Measurements from ENCODE around the gene PSMB10. TPM values are rescaled to one million over a fixed set of nuclear protein-coding genes. Genes with fewer than 3 reads are reported as not detected.

The PSMB10 gene
- total RNA-seq, 1 donor from 2014 or later = 59.0 TPM

GRCh38 chr16:67923414-67924116 is 13.1 kb downstream of the PSMB10 start:
- Mint-ChIP-seq H3K9me3 (ENCODE audit: unreplicated experiment) (no peaks in the 10 kb centered on the region), H3K4me1 (ENCODE audit: unreplicated experiment) (peaks cover 11% of the 10 kb centered on the region), H3K4me3 (ENCODE audit: unreplicated experiment) (no peak overlapping the region), H3K27ac (ENCODE audit: unreplicated experiment) (no peak overlapping the region), H3K27me3 (ENCODE audit: unreplicated experiment) (no peaks in the 10 kb centered on the region), H3K36me3 (ENCODE audit: unreplicated experiment) (peaks cover 2% of the 10 kb centered on the region)
- DNase-seq (ENCODE audit: extremely low spot score, unreplicated experiment) = no peak
- no peak for TF ChIP-seq CTCF (IDR thresholded peaks at IDR 0.05)

DNA sequence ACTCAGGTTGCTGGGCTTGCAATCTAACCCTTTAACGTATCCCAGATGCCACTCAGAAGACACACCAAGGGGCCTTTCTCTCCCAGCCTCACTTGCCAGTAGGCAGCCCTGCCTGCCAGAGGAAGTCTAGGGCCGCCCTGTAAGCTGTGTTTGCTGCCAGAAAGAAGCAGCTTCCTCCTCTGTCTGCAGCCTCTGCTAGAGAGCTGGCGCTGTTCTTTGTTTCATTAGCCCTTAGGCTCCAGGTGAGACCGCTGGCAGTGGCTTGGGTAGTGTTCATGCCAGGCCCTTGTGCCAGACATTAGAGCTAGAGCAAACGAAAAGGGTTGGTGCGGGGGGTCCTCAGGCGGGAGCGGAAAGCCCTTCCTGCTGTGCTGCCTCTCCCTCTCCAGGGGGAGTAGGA is 13.9 kb downstream of the PSMB10 start:
- no peak overlapping the region for H3K4me3 Mint-ChIP-seq (ENCODE audit: unreplicated experiment)
- H3K4me1 Mint-ChIP-seq (ENCODE audit: unreplicated experiment) = peaks cover 13% of the 10 kb centered on the region
- H3K27ac Mint-ChIP-seq (ENCODE audit: unreplicated experiment) = peak overlapping the region; percentile 18
- H3K36me3 Mint-ChIP-seq (ENCODE audit: unreplicated experiment) = no peaks in the 10 kb centered on the region
- TF ChIP-seq CTCF (IDR thresholded peaks at IDR 0.05) = no peak
- H3K9me3 Mint-ChIP-seq (ENCODE audit: unreplicated experiment) = no peaks in the 10 kb centered on the region
- DNase-seq (ENCODE audit: extremely low spot score, unreplicated experiment) = no peak
- no peaks in the 10 kb centered on the region for H3K27me3 Mint-ChIP-seq (ENCODE audit: unreplicated experiment)

DNA sequence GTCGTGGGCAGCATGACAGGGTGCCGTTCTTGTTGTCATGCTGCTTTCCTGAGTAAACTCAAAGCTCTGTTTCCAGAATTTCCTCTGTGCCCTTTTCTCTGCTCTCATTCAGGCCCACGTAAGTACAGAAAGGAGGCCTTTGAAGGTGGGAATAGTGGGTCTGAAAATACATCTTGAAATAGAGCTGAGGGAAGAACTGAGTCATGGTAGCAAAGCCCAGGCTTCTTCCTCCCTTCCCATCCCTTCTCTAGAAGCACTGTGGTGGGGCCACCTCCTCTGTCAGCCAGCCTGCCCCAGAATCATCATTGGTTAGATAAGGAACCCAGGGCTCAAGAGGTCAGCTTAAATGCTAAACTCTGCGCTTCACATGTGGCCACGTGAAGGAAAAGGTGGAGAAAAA is 14.4 kb downstream of the PSMB10 start:
- TF ChIP-seq CTCF (IDR thresholded peaks at IDR 0.05) = no peak
- H3K4me3 Mint-ChIP-seq (ENCODE audit: unreplicated experiment) = no peak overlapping the region
- no peak overlapping the region for H3K27ac Mint-ChIP-seq (ENCODE audit: unreplicated experiment)
- no peaks in the 10 kb centered on the region for H3K27me3 Mint-ChIP-seq (ENCODE audit: unreplicated experiment)
- H3K9me3 Mint-ChIP-seq (ENCODE audit: unreplicated experiment) = no peaks in the 10 kb centered on the region
- H3K4me1 Mint-ChIP-seq (ENCODE audit: unreplicated experiment) = peaks cover 19% of the 10 kb centered on the region
- no peak for DNase-seq (ENCODE audit: extremely low spot score, unreplicated experiment)
- no peaks in the 10 kb centered on the region for H3K36me3 Mint-ChIP-seq (ENCODE audit: unreplicated experiment)

DNA sequence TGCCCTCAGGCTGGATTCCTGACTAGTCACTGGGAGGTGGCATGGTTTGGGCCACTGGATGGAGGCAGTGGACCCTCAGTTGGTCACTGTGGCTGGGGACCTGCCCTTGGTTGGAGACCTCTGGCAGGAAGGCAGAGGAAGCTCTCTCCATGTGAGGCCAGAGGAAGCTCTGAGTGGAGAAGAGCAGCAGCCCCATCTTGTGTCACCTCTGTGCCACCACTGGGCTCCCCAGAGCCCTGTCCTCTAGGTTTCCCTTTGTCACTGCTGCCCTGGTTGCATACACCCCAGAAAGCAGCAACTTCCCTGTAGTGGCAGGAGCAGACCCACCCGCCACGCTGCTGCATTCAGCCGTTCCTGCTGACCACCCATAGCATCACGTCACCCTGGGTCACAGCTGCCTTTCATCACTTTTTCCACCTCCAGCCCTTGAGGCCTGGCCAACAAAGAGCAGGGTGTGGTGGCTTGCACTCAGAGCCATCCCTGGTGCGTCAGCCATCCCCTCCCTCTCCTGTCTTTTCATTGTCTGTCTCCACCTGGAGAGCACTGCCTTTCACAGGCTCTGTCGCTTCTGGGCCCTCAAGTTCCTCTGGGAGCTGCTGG is 16.9 kb downstream of the PSMB10 start:
- H3K4me1 Mint-ChIP-seq (ENCODE audit: unreplicated experiment) = peaks cover 21% of the 10 kb centered on the region
- TF ChIP-seq CTCF (IDR thresholded peaks at IDR 0.05) = no peak
- no peak overlapping the region for H3K27ac Mint-ChIP-seq (ENCODE audit: unreplicated experiment)
- H3K9me3 Mint-ChIP-seq (ENCODE audit: unreplicated experiment) = no peaks in the 10 kb centered on the region
- H3K27me3 Mint-ChIP-seq (ENCODE audit: unreplicated experiment) = no peaks in the 10 kb centered on the region
- no peak overlapping the region for H3K4me3 Mint-ChIP-seq (ENCODE audit: unreplicated experiment)
- peaks cover under 1% of the 10 kb centered on the region for H3K36me3 Mint-ChIP-seq (ENCODE audit: unreplicated experiment)
- no peak for DNase-seq (ENCODE audit: extremely low spot score, unreplicated experiment)

GRCh38 chr16:67917852-67918236 is 18.8 kb downstream of the PSMB10 start:
- no peaks in the 10 kb centered on the region for H3K27me3 Mint-ChIP-seq (ENCODE audit: unreplicated experiment)
- H3K4me3 Mint-ChIP-seq (ENCODE audit: unreplicated experiment) = no peak overlapping the region
- H3K4me1 Mint-ChIP-seq (ENCODE audit: unreplicated experiment) = peaks cover 21% of the 10 kb centered on the region

More at GRCh38 chr16:67917852-67918236, 18.8 kb downstream of the PSMB10 start:
- TF ChIP-seq CTCF (IDR thresholded peaks at IDR 0.05) = no peak
- no peak for DNase-seq (ENCODE audit: extremely low spot score, unreplicated experiment)
- no peaks in the 10 kb centered on the region for H3K9me3 Mint-ChIP-seq (ENCODE audit: unreplicated experiment)
- H3K27ac Mint-ChIP-seq (ENCODE audit: unreplicated experiment) = peak overlapping the region; percentile 86
- peaks cover 2% of the 10 kb centered on the region for H3K36me3 Mint-ChIP-seq (ENCODE audit: unreplicated experiment)

Data from osteocyte (in vitro differentiated cells).